ENCODE data around the gene VPS4B. TPM values are rescaled to one million over a fixed set of nuclear protein-coding genes. Genes with fewer than 3 reads are reported as not detected.

Gene VPS4B
- total and polyA plus RNA-seq, 2 experiments from 2014 or later = 9.1 to 14.6 TPM

DNA sequence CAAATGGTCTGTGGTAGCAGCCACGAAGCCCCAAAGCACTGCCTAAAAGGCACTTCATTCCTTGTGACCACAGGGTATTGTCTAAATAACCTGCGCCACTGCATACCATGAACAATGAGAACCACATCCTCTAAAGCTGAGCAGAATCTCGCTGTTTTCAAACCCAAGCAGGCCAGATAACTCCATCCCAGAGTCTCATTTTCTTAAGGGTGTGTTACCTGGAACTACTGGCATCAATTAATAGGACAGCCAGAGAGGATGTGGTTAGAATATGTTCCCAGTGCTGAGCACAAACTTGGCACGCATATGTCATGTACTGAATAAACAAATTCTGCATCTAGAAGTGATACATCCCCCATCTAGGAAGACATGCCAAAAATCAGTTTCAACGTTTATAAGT lies 13.0 kb downstream of the VPS4B start:
- no peak for DNase-seq (ENCODE audit: low read depth in 1 of 2, low spot score in 1 of 2)
- Histone ChIP-seq H3K27ac (no peak overlapping the region), H3K9me3 (ENCODE audit: low read depth) (no peaks in the 10 kb centered on the region), H3K27me3 (no peaks in the 10 kb centered on the region), H3K4me1 (ENCODE audit: low read depth) (no peaks in the 10 kb centered on the region), H3K36me3 (peaks cover 22% of the 10 kb centered on the region), H3K4me3 (no peak overlapping the region)
- TF ChIP-seq, protein P1, sequence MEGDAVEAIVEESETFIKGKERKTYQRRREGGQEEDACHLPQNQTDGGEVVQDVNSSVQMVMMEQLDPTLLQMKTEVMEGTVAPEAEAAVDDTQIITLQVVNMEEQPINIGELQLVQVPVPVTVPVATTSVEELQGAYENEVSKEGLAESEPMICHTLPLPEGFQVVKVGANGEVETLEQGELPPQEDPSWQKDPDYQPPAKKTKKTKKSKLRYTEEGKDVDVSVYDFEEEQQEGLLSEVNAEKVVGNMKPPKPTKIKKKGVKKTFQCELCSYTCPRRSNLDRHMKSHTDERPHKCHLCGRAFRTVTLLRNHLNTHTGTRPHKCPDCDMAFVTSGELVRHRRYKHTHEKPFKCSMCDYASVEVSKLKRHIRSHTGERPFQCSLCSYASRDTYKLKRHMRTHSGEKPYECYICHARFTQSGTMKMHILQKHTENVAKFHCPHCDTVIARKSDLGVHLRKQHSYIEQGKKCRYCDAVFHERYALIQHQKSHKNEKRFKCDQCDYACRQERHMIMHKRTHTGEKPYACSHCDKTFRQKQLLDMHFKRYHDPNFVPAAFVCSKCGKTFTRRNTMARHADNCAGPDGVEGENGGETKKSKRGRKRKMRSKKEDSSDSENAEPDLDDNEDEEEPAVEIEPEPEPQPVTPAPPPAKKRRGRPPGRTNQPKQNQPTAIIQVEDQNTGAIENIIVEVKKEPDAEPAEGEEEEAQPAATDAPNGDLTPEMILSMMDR (IDR thresholded peaks at IDR 0.05; ENCODE audit: low read depth, low read length) = no peak

DNA sequence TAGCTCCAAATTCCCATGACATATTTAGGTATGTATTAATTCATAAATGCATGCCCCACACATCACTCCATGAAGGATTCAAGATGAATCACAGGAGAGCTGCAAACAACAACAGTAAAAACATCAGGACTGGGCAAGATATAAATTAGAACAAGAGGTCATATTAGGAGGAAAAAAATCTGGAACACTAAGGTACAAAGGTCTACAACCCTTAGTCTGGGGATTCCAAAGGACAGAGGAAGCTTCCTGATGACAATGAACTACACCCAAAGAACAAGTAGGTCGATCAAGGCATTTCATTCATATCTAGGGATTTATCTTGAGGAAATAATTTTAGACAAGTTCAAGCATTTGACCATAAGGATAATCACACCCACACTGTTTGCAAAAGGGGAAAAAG lies 14.5 kb downstream of the VPS4B start:
- DNase-seq (ENCODE audit: low read depth in 1 of 2, low spot score in 1 of 2) = no peak
- TF ChIP-seq, protein P1 (IDR thresholded peaks at IDR 0.05; ENCODE audit: low read depth, low read length) = no peak
- Histone ChIP-seq H3K27ac (no peak overlapping the region), H3K9me3 (ENCODE audit: low read depth) (no peaks in the 10 kb centered on the region), H3K4me1 (ENCODE audit: low read depth) (no peaks in the 10 kb centered on the region), H3K27me3 (no peaks in the 10 kb centered on the region), H3K36me3 (peaks cover 27% of the 10 kb centered on the region), H3K4me3 (no peak overlapping the region)

DNA sequence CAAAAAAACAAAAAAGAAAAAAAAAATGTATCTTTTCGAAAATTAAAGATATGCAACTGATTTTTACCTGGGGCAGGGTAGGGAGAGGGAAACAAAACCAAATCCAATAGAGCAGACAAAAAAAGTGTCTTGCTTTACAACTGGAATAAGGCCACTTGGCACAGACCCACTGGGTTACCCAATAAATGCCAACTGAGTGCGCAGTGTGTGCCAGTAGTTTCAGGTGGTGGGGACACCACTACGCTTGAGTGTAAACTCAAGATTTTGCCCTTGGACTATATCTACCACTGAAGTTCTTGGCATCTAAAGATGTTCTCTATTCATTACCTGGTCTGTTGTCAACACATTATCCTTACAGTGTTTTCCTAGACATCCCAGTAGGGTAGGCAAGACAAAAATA lies 16.3 kb downstream of the VPS4B start:
- no peaks in the 10 kb centered on the region for H3K9me3 ChIP-seq (ENCODE audit: low read depth)
- no peaks in the 10 kb centered on the region for H3K4me1 ChIP-seq (ENCODE audit: low read depth)
- peaks cover 35% of the 10 kb centered on the region for H3K36me3 ChIP-seq
- H3K27ac ChIP-seq = no peak overlapping the region
- no peak for DNase-seq (ENCODE audit: low read depth in 1 of 2, low spot score in 1 of 2)
- TF ChIP-seq, protein P1 (IDR thresholded peaks at IDR 0.05; ENCODE audit: low read depth, low read length) = no peak
- H3K4me3 ChIP-seq = no peak overlapping the region
- H3K27me3 ChIP-seq = no peaks in the 10 kb centered on the region

DNA sequence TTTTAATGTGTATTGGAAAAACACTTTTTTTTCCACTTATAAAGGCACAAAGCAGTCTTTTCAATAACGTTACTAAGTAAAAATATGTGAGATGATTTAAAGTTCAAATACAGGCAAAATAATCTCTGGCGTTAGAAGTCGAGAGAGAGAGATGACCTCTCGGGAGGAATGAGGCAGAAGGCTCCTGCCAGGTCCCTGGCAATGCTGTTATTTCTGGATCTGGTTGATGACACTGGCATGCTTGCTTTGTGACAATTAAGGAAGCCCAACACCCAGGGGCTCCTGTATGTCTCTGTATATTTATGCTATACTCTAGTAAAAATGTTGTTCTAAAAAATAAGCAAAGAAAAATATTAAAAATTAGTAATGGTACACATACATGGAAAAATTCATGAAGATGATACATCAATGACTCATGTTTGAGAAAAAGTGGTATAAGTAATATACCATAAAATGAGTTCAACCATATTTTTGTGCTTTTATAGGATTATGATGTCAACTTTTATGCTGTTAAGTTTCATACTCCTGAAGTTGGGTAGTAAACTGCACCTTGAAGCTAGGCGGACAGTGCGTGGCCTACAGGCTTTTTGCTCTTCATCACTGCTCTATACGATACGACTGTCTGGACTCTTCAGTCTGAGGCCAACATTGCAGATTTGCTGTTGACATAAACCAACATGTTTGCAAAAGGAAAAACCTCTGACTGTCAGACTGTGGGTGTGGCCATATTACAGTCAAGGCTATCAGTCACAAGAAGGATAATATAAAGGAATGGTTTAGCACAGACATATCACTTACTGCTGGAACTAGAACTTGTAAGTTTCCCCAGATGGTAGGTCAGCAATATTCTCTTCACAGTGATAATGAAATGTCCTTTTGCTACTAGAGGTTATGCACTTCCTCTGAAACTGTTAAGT lies 19.8 kb downstream of the VPS4B start:
- DNase-seq (ENCODE audit: low read depth in 1 of 2, low spot score in 1 of 2) = no peak
- Histone ChIP-seq H3K36me3 (peaks cover 54% of the 10 kb centered on the region), H3K4me1 (ENCODE audit: low read depth) (no peaks in the 10 kb centered on the region), H3K9me3 (ENCODE audit: low read depth) (no peaks in the 10 kb centered on the region), H3K27ac (no peak overlapping the region), H3K4me3 (no peak overlapping the region), H3K27me3 (no peaks in the 10 kb centered on the region)
- TF ChIP-seq, protein P1 (IDR thresholded peaks at IDR 0.05; ENCODE audit: low read depth, low read length) = no peak

DNA sequence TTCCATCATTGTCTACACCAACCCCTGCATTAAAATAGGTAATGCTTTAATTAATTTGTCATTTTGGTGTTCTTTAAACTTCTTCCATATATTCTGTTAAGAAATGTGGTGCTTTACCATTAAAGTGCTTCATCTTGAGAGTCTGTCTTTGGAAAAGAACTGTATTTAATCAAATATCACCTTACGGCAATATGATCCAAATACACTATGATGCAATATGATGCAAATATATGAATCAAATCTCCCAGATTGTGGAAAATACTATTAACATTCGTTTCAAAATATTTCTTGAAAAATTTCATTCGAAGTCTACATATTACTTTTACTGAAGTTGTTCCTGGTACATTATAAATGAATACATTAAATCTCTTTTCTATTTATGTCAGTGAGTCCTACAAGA lies 23.0 kb downstream of the VPS4B start:
- H3K36me3 ChIP-seq = peaks cover 75% of the 10 kb centered on the region
- H3K4me3 ChIP-seq = no peak overlapping the region
- H3K4me1 ChIP-seq (ENCODE audit: low read depth) = no peaks in the 10 kb centered on the region
- no peak overlapping the region for H3K27ac ChIP-seq
- TF ChIP-seq, protein P1 (IDR thresholded peaks at IDR 0.05; ENCODE audit: low read depth, low read length) = no peak
- H3K27me3 ChIP-seq = no peaks in the 10 kb centered on the region
- no peaks in the 10 kb centered on the region for H3K9me3 ChIP-seq (ENCODE audit: low read depth)
- DNase-seq (ENCODE audit: low read depth in 1 of 2, low spot score in 1 of 2) = no peak

Measured in cardiac muscle cell (in vitro differentiated cells and primary cell).